GM23248 (cell line): ENCODE results near the gene SEMA3F. TPM values are rescaled to one million over a fixed set of nuclear protein-coding genes. Genes with fewer than 3 reads are reported as not detected.
A peak's percentile ranks its signal among the peaks of the same experiment; 100 is the strongest.

Experiments
- DNase-seq: peaks from one replicate; pipeline ENCODE4 v3.0.0-alpha.2; 2015
- H2AFZ ChIP-seq: fragments of 200-600 bp; sonication (generic); 2 replicates; pipeline ENCODE4 v1.6.1; 2016; ENCODE audit warnings: antibody characterized with exemption
- H3F3A ChIP-seq: fragments of 200-600 bp; sonication (generic); 2 replicates; pipeline ENCODE4 v1.6.1; 2016; ENCODE audit warnings: mild to moderate bottlenecking, antibody characterized with exemption, mixed run types; ENCODE audit not compliant: insufficient read depth
- H3K27ac ChIP-seq: fragments of 200-600 bp; sonication (generic); 2 replicates; pipeline ENCODE4 v1.5.1; 2016; ENCODE audit warnings: mild to moderate bottlenecking
- H3K27me3 ChIP-seq: fragments of 200-600 bp; sonication (generic); replicated peaks from 2 replicates; pipeline ENCODE4 v1.6.1; 2016; ENCODE audit warnings: mild to moderate bottlenecking; ENCODE audit not compliant: insufficient read depth
- H3K36me3 ChIP-seq: fragments of 200-600 bp; sonication (generic); 2 replicates; pipeline ENCODE4 v1.6.1; 2016; ENCODE audit warnings: low read depth, mild to moderate bottlenecking
- H3K4me1 ChIP-seq: fragments of 200-600 bp; sonication (generic); 2 replicates; pipeline ENCODE4 v1.6.1; 2016; ENCODE audit warnings: mild to moderate bottlenecking; ENCODE audit not compliant: insufficient read depth
- H3K4me2 ChIP-seq: fragments of 200-600 bp; sonication (generic); one replicate; pipeline ENCODE4 v1.6.1; 2016; ENCODE audit warnings: mild to moderate bottlenecking; ENCODE audit not compliant: unreplicated experiment
- H3K4me3 ChIP-seq: fragments of 200-600 bp; sonication (generic); 2 replicates; pipeline ENCODE4 v1.5.1; 2016; ENCODE audit warnings: mild to moderate bottlenecking
- H3K79me2 ChIP-seq: fragments of 200-600 bp; sonication (generic); 2 replicates; pipeline ENCODE4 v1.6.1; 2016; ENCODE audit warnings: mild to moderate bottlenecking; ENCODE audit not compliant: insufficient read depth
- H3K9ac ChIP-seq: fragments of 200-600 bp; sonication (generic); 2 replicates; pipeline ENCODE4 v1.6.1; 2016; ENCODE audit warnings: mild to moderate bottlenecking
- H3K9me2 ChIP-seq: fragments of 200-600 bp; sonication (generic); 2 replicates; pipeline ENCODE4 v1.6.1; 2016; ENCODE audit warnings: mixed run types, mild to moderate bottlenecking, moderate library complexity; ENCODE audit not compliant: insufficient read depth
- H3K9me3 ChIP-seq: fragments of 200-600 bp; sonication (generic); one replicate; pipeline ENCODE4 v1.6.1; 2017; ENCODE audit warnings: low read depth
- H4K20me1 ChIP-seq: fragments of 200-600 bp; sonication (generic); 2 replicates; pipeline ENCODE4 v1.6.0; 2016; ENCODE audit not compliant: insufficient read depth
- EZH2 ChIP-seq: fragments of 200-600 bp; sonication (generic); IDR thresholded peaks from 2 replicates; pipeline ENCODE4 v1.6.1; 2018; ENCODE audit warnings: antibody characterized with exemption, mild to moderate bottlenecking; ENCODE audit not compliant: insufficient read depth, poor library complexity, severe bottlenecking
- EZH2phosphoT487 ChIP-seq: fragments of 200-600 bp; sonication (generic); IDR thresholded peaks from 2 replicates; pipeline ENCODE4 v1.6.1; 2018; ENCODE audit warnings: antibody characterized with exemption, moderate library complexity, mild to moderate bottlenecking, low read depth; ENCODE audit not compliant: insufficient read depth
- WGBS, 2 experiments: methylation state at CpG; one replicate each; pipeline ENCODE4 v1.1.6; 2015 to 2017; ENCODE audit warnings: low lambda C conversion rate in 2 of 2, low coverage in 1 of 2; ENCODE audit errors: missing lambda C conversion rate in 2 of 2; 5-methylcytosine and 5-hydroxymethylcytosine counted together
- in situ Hi-C: fragments of 300-500 bp; cut with MboI; formaldehyde crosslinking; loops from 2 replicates; pipeline ENCODE4 v1.15.0; 2020
- polyA plus RNA-seq: library from polyadenylated mRNA; unstranded; fragments of >200 nt; fragmentation: Nextera tagmentation; extraction: Ambion mirVana; gene quantifications from 2 replicates; pipeline ENCODE4 v1.2.1, GENCODE V29; 2016
- total RNA-seq: library from RNA; depleted of rRNA; stranded (reverse); fragments of >200 nt; shearing (Covaris generic); gene quantifications from 2 replicates; pipeline ENCODE4 v1.2.3, GENCODE V29; 2014

SEMA3F gene
- total and polyA plus RNA-seq, 2 experiments from 2014 or later = 0.54 to 3.2 TPM

GRCh38 chr3:50201573-50202315 is 46.6 kb downstream of the SEMA3F start:
- peak; percentile 47 for DNase-seq
- H3K27me3 ChIP-seq = peaks cover 44% of the 10 kb centered on the region
- no peaks in the 10 kb centered on the region for H3K36me3 ChIP-seq
- no peak overlapping the region for H3K4me2 ChIP-seq
- H3K27ac ChIP-seq = no peak overlapping the region
- WGBS, 2 experiments = 81 to 82% methylated on average over 10 of the region's 10 CpGs
- H4K20me1 ChIP-seq = no peaks in the 10 kb centered on the region
- no peak overlapping the region for H2AFZ ChIP-seq
- H3K4me1 ChIP-seq = no peaks in the 10 kb centered on the region; the same call in 1 of the 2 replicates
- H3K9ac ChIP-seq = no peak overlapping the region
- in situ Hi-C loops = loop anchor here (25.0 kb wide), 1 partner anchor 336 kb away; no protein-coding TSS in a partner anchor
- no peaks in the 10 kb centered on the region for H3K9me2 ChIP-seq
- H3F3A ChIP-seq = no peaks in the 10 kb centered on the region
- H3K79me2 ChIP-seq = no peaks in the 10 kb centered on the region
- TF ChIP-seq EZH2phosphoT487 (no peak), EZH2 (no peak)
- H3K4me3 ChIP-seq = no peak overlapping the region
- H3K9me3 ChIP-seq = no peaks in the 10 kb centered on the region

DNA sequence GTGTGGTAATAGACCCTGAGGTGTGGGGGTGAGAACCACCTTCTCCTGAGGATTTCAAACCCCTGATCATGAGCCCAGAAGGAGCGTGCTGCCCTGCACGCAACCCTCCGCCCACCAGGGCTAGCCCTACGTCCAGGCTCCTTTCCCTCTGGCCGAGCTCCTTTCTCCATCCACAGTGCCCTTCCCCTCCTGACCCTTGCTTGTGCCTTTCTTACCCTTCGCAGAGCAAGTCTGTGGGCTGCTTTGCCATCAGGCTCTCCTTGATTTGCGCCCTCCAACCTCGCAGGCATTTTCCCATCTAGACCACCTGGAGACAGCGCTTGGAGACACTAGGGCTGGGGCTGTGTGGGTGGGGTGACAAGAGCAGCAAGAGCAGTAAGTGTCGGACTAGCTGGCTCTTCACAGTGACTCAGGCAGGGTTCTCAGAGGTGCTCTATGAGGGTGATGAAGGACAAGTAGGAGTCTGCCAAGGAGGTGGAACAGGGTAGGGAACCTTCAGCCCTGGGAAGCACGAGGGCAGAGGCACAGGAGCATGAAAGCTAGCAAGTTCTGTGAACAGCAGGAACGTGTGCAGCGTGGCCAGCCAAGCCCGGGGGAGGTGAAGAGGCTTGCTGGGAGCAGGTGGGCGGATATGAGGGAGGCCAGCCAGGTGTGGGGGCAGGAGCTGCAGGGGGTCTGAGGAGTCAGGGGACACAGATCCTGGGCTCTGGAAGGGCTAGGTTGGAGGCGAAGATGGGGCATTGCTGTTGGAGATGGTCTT is 47.4 kb downstream of the SEMA3F start:
- Histone ChIP-seq H3K9ac (no peak overlapping the region), H3K79me2 (no peaks in the 10 kb centered on the region), H3F3A (no peaks in the 10 kb centered on the region), H3K27me3 (peaks cover 37% of the 10 kb centered on the region), H2AFZ (no peak overlapping the region), H3K27ac (no peak overlapping the region), H3K4me1 (no peaks in the 10 kb centered on the region; the same call in 1 of the 2 replicates), H3K36me3 (no peaks in the 10 kb centered on the region), H3K4me2 (no peak overlapping the region), H3K9me3 (no peaks in the 10 kb centered on the region), H3K9me2 (no peaks in the 10 kb centered on the region), H3K4me3 (no peak overlapping the region), H4K20me1 (no peaks in the 10 kb centered on the region)
- DNase-seq = peak; percentile 43
- 71 to 73% methylated on average over 16 of the region's 16 CpGs for WGBS, 2 experiments
- in situ Hi-C loops = loop anchor here (25.0 kb wide), 1 partner anchor 335 kb away; no protein-coding TSS in a partner anchor
- TF ChIP-seq EZH2 = no peak
- no peak for TF ChIP-seq EZH2phosphoT487

DNA sequence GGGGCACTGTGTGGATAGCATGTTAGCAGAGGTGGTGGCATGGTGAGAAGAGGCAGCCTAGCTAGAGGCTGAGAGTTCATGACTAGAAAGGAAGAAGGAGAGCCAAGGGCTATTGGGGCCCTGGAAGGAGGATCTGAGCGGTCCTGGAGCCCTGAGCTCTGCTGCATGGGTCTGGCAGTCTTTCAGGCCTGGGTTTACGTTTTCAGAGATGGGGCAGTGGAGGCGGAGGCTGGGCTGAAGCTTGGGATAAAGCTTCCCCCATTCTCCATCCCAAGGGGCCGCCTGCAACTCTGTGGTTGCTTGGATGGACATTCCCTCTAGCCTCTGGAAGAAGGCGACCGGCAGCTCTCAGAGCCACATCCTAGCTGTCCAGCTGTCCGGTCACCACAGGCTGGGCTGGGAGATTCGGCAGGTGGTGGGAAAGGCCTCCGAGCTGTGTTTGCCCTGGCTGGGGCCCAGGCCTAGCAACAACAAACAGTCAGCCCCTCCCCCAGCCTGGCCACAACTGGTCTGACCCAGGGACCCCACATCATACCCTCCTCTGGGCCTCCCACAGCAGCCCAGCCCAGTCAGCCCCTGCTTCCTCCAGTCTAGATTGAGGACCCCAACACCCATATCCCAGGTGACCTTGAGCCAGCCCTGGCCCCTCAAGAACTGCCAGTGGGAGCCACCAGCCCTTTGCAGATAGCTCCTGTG is 48.1 kb downstream of the SEMA3F start:
- H3K27ac ChIP-seq = no peak overlapping the region

More for the DNA sequence above, 48.1 kb downstream of the SEMA3F start:
- in situ Hi-C loops = loop anchor here (25.0 kb wide), 1 partner anchor 334 kb away; no protein-coding TSS in a partner anchor
- Histone ChIP-seq H4K20me1 (no peaks in the 10 kb centered on the region), H3K9ac (no peak overlapping the region), H3K9me3 (no peaks in the 10 kb centered on the region), H3K4me1 (no peaks in the 10 kb centered on the region; the same call in 1 of the 2 replicates), H3K4me2 (no peak overlapping the region), H3K36me3 (no peaks in the 10 kb centered on the region), H2AFZ (no peak overlapping the region), H3F3A (no peaks in the 10 kb centered on the region), H3K9me2 (no peaks in the 10 kb centered on the region), H3K4me3 (no peak overlapping the region), H3K27me3 (peaks cover 32% of the 10 kb centered on the region), H3K79me2 (no peaks in the 10 kb centered on the region)
- WGBS, 2 experiments = 81 to 86% methylated on average over 8 to 9 of the region's 9 CpGs
- no peak for DNase-seq
- TF ChIP-seq EZH2 (no peak), EZH2phosphoT487 (no peak)
